HG02885 (cell line): Measurements from ENCODE around the gene FOSL1.
A peak's percentile ranks its signal among the peaks of the same experiment; 100 is the strongest.
"Not testable (repeated sequence)": the region's sequence is repeated elsewhere in the genome, so short reads cannot be mapped to it uniquely, and the experiment has no call there.

ENCODE experiments used
- ATAC-seq: cut with Tn5 transposase; IDR thresholded peaks from one replicate; pipeline ENCODE4 v1.9.1; 2021; ENCODE audit warnings: mild to moderate bottlenecking; ENCODE audit not compliant: unreplicated experiment, poor library complexity

FOSL1 gene

GRCh38 chr11:65897020-65897471, 3.1 kb downstream of the FOSL1 start:
- ATAC-seq = no peak

DNA sequence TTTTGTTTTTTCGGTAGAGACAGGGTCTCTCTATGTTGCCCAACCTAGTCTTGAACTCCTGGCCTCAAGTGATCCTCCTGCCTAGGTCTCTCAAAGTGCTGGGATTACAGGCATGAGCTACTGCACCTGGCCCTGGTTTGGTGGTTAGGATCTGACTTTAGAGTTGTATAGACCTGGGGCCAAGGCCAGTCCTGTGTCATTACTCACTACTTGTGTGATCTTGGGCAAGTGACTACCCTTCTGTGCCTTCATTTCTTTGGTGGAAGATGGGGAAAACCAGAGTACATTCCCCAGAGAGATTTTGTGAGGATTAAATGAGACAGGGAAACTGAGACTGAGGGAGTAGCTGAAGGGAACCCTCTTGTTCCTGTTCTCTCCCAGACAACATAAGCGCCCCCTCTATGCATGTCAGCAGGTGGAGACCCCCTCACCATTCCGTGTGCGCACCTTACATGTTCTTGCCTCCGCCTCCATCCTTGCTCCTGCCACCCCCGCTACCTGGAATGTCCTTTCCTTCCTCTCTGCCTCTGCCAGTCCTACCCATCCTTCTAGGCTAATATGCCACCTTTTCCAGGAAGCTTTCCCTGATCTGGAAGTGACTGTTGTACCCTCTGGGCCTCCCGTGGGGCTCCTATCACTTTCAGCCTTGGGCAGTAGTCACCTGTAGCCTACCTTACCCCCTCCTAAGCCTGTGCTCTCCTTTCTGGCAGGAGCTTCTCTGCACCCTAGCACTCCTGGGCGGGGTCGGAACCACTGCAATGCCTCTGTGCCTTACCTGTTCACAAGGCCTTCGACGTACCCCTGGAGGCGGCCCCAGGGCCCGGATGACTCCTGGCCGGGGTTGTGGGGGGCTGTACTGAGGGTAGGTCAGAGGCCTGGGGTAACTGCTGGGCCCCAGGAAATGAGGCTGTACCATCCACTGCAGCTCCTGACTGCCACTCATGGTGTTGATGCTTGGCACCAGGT, 3.9 kb downstream of the FOSL1 start:
- ATAC-seq = no peak

DNA sequence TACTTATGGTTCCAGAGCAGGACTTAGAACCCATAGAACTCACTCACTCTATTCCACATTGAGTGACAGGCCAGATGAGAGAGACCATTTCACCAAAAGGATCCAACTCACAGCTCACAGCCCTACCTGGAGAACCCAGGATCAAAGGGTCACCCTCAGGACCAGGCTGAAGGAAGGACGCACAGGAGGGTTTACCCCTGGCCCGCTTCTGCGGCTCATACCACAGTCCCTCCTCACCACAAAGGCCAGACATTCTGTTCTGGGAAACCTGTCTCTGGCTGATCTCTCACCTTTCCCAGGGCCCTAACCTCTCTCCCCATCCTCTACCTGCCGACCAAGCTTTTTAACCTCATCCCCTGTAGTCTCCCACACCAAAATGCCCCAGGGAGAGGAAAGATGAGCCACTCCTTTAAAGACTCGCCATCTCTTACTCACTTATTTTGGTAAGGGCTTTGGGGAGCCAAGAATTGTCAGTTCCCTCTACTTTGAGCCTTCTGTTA, 4.7 kb downstream of the FOSL1 start:
- no peak for ATAC-seq

DNA sequence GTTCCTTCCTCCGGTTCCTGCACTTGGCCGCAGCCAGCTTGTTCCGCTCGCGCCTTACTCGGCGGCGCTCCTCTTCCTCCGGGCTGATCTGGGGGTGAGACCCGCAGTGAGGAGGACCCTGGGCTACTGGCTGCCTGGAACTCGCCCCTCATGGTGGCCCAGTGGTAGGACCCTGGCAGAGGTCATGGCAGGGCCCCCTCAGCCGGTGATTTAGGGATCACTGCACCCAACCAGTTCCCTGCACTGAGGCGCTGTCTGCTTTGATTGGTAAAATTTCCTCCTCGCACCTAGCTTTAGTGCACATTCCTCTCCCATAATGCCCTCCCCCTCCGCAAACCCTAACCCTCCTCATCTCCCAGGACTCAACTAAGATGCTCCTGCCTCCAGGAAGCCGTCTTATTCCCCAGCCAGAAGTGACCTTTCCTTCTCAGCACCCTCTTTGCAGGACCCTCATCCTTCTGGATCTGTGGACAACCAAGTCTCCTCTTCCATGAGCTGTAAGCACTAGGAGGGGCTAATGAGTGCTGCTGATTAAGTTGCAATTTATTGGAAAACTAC, 6.1 kb downstream of the FOSL1 start:
- no peak for ATAC-seq

DNA sequence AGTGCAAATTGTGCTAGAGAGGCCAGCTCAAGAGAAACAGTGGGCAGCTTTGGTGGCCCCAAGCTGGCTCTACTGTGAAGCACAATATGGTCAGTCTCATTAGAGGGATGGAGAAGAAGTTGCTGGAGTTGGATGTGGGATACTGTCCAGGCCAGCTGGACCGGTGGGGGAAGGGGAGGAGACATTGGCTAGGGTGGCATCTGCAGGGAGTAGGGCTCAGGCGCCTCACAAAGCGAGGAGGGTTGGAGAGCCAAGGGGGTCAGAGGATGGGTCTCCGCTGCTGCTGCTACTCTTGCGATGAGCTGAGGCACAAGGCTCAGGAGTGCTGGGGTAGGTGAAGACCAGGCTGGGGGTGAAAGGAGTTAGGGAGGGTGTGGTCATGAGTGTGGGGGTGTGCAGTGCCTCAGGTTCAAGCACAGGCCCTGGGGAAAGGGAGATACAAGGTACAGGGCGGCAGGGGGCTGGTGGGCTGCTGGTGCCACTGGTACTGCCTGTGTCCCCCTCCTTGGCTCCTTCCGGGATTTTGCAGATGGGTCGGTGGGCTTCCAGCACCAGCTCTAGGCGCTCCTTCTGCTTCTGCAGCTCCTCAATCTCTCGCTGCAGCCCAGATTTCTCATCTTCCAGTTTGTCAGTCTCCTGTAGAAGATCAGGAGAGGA, 7.4 kb downstream of the FOSL1 start:
- ATAC-seq = no peak

DNA sequence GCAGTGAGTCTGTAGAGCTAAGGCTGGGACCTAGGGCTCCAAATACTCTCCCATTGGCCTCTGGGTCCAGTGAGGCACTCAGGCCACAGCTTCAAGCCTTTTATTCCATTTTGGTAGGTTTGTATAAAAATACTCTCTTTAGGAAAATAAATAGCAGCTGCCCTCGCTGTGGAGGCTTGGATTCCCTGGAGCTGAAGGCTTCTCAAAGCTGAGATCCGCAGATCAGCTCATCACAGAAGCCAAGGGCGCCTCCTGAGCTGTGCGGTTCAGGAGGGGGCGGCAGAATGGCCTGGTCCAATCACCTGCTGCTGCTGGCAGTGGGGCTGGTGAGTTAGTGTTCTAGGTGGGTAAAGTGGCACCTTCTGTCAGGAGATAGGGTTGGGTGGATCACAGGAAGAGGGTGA, 8.0 kb downstream of the FOSL1 start:
- not testable (repeated sequence) for ATAC-seq

- ATAC-seq = no peak
Measured at GRCh38 chr11:65891219-65892136, 8.7 kb downstream of the FOSL1 start.

GRCh38 chr11:65890324-65891218, 9.6 kb downstream of the FOSL1 start, which contains the start of gene CCDC85B:
Gene CCDC85B, plus strand, starts transcription at chr11:65890673. Its CDS starts 111 bp downstream, at chr11:65890784.
- peak; percentile 59 for ATAC-seq

DNA sequence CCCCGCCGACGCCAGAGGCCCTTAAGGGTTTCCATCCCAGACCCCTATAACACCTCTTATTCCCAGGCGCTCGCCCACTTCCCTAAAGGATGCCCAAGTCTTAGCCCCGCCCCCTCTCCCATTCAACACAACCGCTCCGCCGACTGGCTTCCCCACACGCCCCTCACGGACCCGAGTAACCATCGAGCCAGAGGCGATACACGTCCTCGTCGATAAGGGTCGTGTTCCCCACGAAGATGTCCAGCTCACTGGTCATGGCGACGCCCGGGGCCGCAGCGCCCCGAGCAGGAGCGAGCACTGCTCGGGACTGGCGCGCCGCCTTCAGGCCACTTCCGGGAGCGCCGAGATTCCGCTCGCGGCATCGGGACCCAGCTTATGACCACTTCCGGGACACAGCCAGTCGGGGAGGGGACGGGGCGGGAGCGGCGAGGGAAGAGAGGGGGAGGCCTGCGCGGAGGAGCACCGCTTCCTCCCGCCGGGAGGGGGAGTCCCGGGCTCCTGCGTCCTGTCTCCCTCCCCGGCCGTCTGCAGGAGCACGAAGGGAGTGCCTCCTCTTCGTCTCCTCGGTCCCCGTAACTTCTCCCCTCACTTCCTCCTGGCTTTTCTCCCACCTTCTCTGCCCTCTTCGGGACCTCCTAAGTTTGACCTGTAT, 11.9 kb downstream of the FOSL1 start, which contains the start of gene FIBP:
FIBP (minus strand) TSS at position 309 of the 652 bp plus-strand sequence; CDS start at position 256, 53 bp downstream.
- ATAC-seq = peak; percentile 55

- no peak for ATAC-seq
Measured at GRCh38 chr11:65887723-65888162, 12.4 kb downstream of the FOSL1 start.

DNA sequence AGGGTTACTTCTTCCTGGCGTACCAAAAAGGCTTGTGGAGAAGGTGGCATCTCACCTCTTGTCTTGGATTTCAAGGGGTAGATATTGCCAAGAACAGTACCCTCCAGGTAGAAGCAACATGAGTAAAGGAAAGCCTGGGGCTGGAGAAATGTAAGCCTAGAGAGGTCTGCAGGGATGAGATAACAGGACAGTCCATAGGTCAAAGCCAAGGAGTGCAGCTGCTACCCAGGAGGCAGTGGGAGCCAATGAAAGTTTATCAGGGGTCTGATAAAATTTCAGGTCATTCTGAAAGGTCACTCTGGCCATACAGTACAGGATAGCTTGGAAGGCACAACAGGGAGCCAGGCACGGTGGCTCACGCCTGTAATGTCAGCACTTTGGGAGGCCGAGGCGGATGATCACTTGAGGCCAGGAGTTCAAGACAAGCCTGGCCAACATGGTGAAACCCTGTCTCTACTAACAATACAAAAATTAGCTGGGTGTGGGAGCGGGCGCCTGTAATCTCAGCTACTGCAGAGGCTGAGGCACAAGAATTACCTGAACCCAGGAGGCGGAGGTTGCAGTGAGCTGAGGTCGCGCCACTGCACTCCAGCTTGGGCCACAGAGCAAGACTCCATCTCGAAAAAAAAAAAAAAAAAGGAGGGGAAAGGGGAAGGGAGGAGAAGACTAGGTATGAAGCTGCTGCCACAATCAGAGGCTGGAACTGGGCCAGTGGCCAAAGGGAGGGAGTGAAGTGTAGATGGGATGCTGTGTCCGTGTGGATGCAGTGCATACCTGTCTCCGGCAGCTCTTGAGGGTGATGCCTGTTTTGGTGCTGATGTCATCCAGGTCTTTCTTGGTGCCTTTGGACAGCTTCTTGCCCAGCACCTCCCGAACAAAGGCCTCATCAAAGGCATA, 13.1 kb downstream of the FOSL1 start:
- ATAC-seq = no peak

DNA sequence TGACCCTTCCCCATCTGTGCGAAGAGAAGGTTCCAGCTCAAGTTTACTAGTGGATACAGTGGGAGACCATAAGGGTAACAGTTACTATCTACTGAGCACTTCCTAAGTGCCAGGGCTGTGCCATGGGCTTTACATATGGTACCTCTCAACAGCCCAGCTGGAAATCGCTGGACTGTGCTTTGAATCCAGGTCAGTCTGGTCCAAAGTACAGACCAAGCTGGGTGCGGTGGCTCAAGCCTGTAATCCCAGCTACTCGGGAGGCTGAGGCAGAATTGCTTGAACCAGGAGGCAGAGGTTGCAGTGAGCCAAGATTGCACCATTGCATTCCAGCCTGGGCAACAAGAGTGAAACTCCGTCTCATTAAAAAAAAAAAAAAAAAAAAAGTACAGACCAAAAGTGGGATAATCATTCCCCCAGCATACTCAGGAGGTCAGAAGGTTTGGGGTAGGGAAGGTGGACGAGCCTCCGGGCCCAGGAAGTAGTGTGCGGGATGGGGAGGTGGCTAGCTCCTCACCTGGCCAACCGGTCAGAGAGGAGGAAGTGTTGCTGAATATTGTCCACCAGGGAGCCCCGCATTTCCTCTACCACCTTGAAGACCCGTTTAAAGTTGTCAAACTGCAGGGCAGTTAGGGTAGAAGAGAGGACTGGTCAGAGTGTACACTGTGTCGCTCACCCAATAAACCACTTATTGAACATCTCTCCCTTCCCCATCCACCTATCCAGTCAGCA, 14.2 kb downstream of the FOSL1 start:
- ATAC-seq = no peak

- ATAC-seq = no peak
Measured at GRCh38 chr11:65885231-65885630, 15.0 kb downstream of the FOSL1 start.

DNA sequence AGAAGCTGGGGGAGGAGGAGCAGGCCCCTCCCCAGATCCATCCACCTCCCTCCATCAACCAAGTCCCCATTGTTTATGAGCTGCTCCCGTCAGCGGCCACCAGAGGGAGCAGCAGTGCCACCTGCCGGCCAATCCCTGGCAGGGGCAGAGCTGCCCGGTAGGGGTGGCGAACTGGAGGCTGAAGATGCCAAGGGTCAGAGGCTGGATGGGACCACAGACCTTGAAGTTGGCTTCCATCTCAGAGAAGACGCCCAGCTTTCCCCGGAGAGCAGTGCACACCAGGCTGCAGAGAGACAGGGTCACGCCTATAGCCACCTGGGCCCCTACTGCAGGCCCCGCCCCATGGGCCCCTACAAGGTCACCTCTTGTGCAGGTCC, 15.5 kb downstream of the FOSL1 start:
- no peak for ATAC-seq

DNA sequence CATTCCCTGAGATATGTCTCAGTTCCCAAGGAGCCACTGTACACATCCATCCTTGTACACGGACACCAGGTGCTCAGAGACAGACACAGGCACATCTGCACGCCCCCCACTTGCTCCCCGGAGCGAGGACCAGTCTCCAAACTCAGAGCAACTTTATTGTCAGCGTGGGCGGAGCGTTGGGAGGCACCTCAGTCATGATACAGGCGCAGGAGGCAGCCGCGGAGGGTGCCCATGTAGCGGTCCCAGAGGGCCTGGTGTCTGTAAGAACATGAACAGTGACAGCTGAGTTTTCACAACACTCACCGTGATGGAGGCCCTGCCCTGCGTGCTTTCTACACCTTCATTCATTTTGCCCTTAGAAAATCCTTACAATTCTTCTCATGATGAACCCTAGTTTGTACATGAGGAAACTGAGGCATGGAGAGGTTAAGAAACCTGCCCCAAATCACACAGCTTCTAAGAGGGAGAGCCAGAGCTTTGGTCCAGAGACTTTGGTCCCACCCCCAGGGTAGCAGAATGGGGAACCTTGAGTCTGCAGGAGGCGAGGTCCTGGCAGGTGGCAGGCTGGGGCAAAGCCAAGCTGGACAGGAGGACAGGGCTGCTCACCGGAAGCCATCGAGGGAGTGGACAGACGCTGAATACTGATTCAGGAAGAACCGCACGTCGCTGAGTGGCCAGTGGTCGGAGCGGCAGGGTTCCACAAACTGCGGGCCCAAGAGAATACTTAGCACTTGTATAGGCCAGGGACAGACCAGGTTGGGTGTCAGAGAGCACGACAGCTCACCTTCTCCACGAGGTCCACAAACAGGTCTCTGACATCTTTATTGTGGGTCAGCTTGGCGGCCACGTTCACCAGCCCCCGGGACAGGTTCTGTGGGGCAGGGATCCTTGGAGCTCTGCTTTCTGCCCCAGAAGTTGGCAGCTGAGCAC, 16.1 kb downstream of the FOSL1 start:
- ATAC-seq = no peak
